MM.1S (cell line): ENCODE results near the gene NAIF1.
"Not testable (repeated sequence)": the region's sequence is repeated elsewhere in the genome, so short reads cannot be mapped to it uniquely, and the experiment has no call there.

Source experiments
- DNase-seq: peaks from one replicate; pipeline ENCODE4 v3.0.0-alpha.2; 2015
- H2AFZ ChIP-seq: fragments of 300-600 bp; sonication (generic); 2 replicates; pipeline ENCODE4 v1.6.0; 2016; ENCODE audit warnings: antibody characterized with exemption, low read length
- H3F3A ChIP-seq: fragments of 300-600 bp; sonication (generic); 2 replicates; pipeline ENCODE4 v1.6.1; 2016; ENCODE audit warnings: mild to moderate bottlenecking, antibody characterized with exemption, low read length, moderate library complexity, mixed read lengths; ENCODE audit not compliant: insufficient read depth
- H3K27ac ChIP-seq: fragments of 300-600 bp; sonication (generic); 2 replicates; pipeline ENCODE4 v1.5.1; 2016; ENCODE audit warnings: mild to moderate bottlenecking, low read length
- H3K27me3 ChIP-seq: fragments of 300-600 bp; sonication (generic); replicated peaks from 2 replicates; pipeline ENCODE4 v1.6.0; 2016; ENCODE audit warnings: low read length; ENCODE audit not compliant: insufficient read depth
- H3K36me3 ChIP-seq: fragments of 300-600 bp; sonication (generic); replicated peaks from 2 replicates; pipeline ENCODE4 v1.6.1; 2016; ENCODE audit warnings: mild to moderate bottlenecking, low read length, mixed read lengths; ENCODE audit not compliant: insufficient read depth
- H3K4me1 ChIP-seq: fragments of 300-600 bp; sonication (generic); 2 replicates; pipeline ENCODE4 v1.6.1; 2016; ENCODE audit warnings: low read length, mixed read lengths
- H3K4me2 ChIP-seq: fragments of 300-600 bp; sonication (generic); 2 replicates; pipeline ENCODE4 v1.6.0; 2016; ENCODE audit warnings: low read depth, low read length
- H3K4me3 ChIP-seq: fragments of 300-600 bp; sonication (generic); 2 replicates; pipeline ENCODE4 v1.5.1; 2016; ENCODE audit warnings: low read length, mixed read lengths
- H3K79me2 ChIP-seq: fragments of 300-600 bp; sonication (generic); 2 replicates; pipeline ENCODE4 v1.6.1; 2016; ENCODE audit warnings: mixed run types, low read length, mixed read lengths
- H3K9ac ChIP-seq: fragments of 300-600 bp; sonication (generic); 2 replicates; pipeline ENCODE4 v1.6.1; 2016; ENCODE audit warnings: low read length, mixed read lengths
- H3K9me2 ChIP-seq: fragments of 300-600 bp; sonication (generic); replicated peaks from 2 replicates; pipeline ENCODE4 v1.6.1; 2016; ENCODE audit warnings: mild to moderate bottlenecking, low read length, mixed read lengths; ENCODE audit not compliant: insufficient read depth
- H3K9me3 ChIP-seq: fragments of 300-600 bp; sonication (generic); replicated peaks from 2 replicates; pipeline ENCODE4 v1.6.1; 2016; ENCODE audit warnings: mild to moderate bottlenecking, low read length, mixed read lengths; ENCODE audit not compliant: insufficient read depth
- H4K20me1 ChIP-seq: fragments of 300-600 bp; sonication (generic); 2 replicates; pipeline ENCODE4 v1.6.1; 2016; ENCODE audit warnings: mild to moderate bottlenecking, low read length, moderate library complexity, mixed read lengths; ENCODE audit not compliant: insufficient read depth
- EZH2 ChIP-seq: fragments of 300-600 bp; sonication (generic); optimal IDR thresholded peaks from 2 replicates; pipeline ENCODE3; 2017; ENCODE audit warnings: low read depth, mild to moderate bottlenecking, antibody characterized with exemption, low read length, mixed read lengths
- EZH2phosphoT487 ChIP-seq: fragments of 300-600 bp; sonication (generic); IDR thresholded peaks from 2 replicates; pipeline ENCODE4 v1.6.1; 2018; ENCODE audit warnings: antibody characterized with exemption, low read length
- TF ChIP-seq, protein P1 (sequence below): fragments of 300-600 bp; sonication (generic); IDR thresholded peaks from 2 replicates; pipeline ENCODE4 v1.5.1; 2016; ENCODE audit warnings: antibody characterized with exemption, low read length, mixed read lengths

The NAIF1 gene

GRCh38 chr9:128048663-128049062, 18.5 kb downstream of the NAIF1 start:
- Histone ChIP-seq H3K9me2 (no peaks in the 10 kb centered on the region), H3K79me2 (no peaks in the 10 kb centered on the region), H3K4me2 (no peak overlapping the region), H2AFZ (no peak overlapping the region), H3K9ac (no peak overlapping the region), H3K4me3 (no peak overlapping the region), H3K27ac (no peak overlapping the region), H3F3A (no peaks in the 10 kb centered on the region), H3K4me1 (no peaks in the 10 kb centered on the region), H4K20me1 (no peaks in the 10 kb centered on the region), H3K36me3 (no peaks in the 10 kb centered on the region), H3K9me3 (no peaks in the 10 kb centered on the region), H3K27me3 (no peaks in the 10 kb centered on the region)
- TF ChIP-seq EZH2phosphoT487 (no peak), EZH2 (no peak)
- no peak for DNase-seq

- DNase-seq = no peak
- TF ChIP-seq EZH2phosphoT487 = no peak
- TF ChIP-seq EZH2 = no peak
- TF ChIP-seq, protein P1, sequence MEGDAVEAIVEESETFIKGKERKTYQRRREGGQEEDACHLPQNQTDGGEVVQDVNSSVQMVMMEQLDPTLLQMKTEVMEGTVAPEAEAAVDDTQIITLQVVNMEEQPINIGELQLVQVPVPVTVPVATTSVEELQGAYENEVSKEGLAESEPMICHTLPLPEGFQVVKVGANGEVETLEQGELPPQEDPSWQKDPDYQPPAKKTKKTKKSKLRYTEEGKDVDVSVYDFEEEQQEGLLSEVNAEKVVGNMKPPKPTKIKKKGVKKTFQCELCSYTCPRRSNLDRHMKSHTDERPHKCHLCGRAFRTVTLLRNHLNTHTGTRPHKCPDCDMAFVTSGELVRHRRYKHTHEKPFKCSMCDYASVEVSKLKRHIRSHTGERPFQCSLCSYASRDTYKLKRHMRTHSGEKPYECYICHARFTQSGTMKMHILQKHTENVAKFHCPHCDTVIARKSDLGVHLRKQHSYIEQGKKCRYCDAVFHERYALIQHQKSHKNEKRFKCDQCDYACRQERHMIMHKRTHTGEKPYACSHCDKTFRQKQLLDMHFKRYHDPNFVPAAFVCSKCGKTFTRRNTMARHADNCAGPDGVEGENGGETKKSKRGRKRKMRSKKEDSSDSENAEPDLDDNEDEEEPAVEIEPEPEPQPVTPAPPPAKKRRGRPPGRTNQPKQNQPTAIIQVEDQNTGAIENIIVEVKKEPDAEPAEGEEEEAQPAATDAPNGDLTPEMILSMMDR = no peak
- no peaks in the 10 kb centered on the region for H3K79me2 ChIP-seq
Observed at GRCh38 chr9:128047231-128047630, 19.9 kb downstream of the NAIF1 start.

DNA sequence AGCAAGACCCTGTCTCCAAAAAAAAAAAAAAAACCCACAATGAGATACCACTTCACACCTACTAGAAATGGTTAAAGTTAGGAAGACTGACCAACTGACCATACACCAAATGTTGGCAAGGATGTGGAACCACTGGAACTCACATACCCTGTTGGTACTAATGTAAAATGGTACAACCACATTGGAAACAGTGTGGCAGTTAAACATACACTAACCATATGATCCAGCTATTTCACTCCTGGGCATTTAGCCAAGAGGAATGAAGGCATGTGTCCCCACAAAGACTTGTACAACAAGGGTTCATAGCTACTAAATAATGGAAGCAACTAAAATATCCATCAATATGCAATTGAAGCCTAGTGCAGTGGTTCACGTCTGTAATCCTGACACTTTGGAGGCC, 21.3 kb downstream of the NAIF1 start:
- H3K27ac ChIP-seq = no peak overlapping the region
- no peaks in the 10 kb centered on the region for H3K36me3 ChIP-seq
- H3K9ac ChIP-seq = no peak overlapping the region
- H3K4me2 ChIP-seq = no peak overlapping the region
- no peaks in the 10 kb centered on the region for H3K4me1 ChIP-seq
- H3F3A ChIP-seq = no peaks in the 10 kb centered on the region
- H4K20me1 ChIP-seq = no peaks in the 10 kb centered on the region
- H3K27me3 ChIP-seq = no peaks in the 10 kb centered on the region
- no peak overlapping the region for H2AFZ ChIP-seq
- no peak for DNase-seq
- H3K4me3 ChIP-seq = no peak overlapping the region
- no peaks in the 10 kb centered on the region for H3K9me3 ChIP-seq
- H3K9me2 ChIP-seq = no peaks in the 10 kb centered on the region
- TF ChIP-seq, protein P1 = no peak
- no peak for TF ChIP-seq EZH2phosphoT487
- no peak for TF ChIP-seq EZH2
- no peaks in the 10 kb centered on the region for H3K79me2 ChIP-seq

More at GRCh38 chr9:128047231-128047630, 19.9 kb downstream of the NAIF1 start:
- H3K9ac ChIP-seq = no peak overlapping the region
- H3K36me3 ChIP-seq = no peaks in the 10 kb centered on the region
- H3K4me3 ChIP-seq = no peak overlapping the region
- H3K4me2 ChIP-seq = no peak overlapping the region
- no peak overlapping the region for H3K27ac ChIP-seq
- H3K9me2 ChIP-seq = no peaks in the 10 kb centered on the region
- no peaks in the 10 kb centered on the region for H3F3A ChIP-seq
- H2AFZ ChIP-seq = no peak overlapping the region
- H3K4me1 ChIP-seq = no peaks in the 10 kb centered on the region
- H3K9me3 ChIP-seq = no peaks in the 10 kb centered on the region
- no peaks in the 10 kb centered on the region for H3K27me3 ChIP-seq
- H4K20me1 ChIP-seq = no peaks in the 10 kb centered on the region

DNA sequence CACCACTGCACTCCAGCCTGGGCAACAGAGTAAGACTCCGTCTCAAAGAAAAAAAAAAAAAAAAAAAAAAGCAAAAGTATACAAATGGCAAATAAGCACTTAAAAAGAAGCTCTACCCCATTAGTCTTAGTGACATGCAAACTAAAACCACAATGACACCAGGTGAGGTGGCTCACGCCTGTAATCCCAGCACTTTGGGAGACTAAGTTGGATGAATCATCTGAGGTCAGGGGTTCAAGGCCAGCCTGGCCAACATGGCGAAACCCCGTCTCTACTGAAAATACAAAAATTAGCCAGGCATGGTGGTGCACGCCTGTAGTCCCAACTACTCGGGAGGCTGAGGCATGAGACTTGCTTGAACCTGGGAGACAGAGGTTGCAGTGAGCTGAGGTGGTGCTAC, 21.7 kb downstream of the NAIF1 start:
- not testable (repeated sequence) for H3K27me3 ChIP-seq, H3K4me2 ChIP-seq, H2AFZ ChIP-seq, H3K27ac ChIP-seq, H3K79me2 ChIP-seq, H3F3A ChIP-seq, H3K9ac ChIP-seq, DNase-seq, H3K9me2 ChIP-seq, H3K36me3 ChIP-seq, H3K4me1 ChIP-seq, H3K4me3 ChIP-seq, H3K9me3 ChIP-seq, H4K20me1 ChIP-seq
